ENCODE data around the gene SNAP29.
"Not testable (repeated sequence)": the region's sequence is repeated elsewhere in the genome, so short reads cannot be mapped to it uniquely, and the experiment has no call there.

Gene SNAP29

DNA sequence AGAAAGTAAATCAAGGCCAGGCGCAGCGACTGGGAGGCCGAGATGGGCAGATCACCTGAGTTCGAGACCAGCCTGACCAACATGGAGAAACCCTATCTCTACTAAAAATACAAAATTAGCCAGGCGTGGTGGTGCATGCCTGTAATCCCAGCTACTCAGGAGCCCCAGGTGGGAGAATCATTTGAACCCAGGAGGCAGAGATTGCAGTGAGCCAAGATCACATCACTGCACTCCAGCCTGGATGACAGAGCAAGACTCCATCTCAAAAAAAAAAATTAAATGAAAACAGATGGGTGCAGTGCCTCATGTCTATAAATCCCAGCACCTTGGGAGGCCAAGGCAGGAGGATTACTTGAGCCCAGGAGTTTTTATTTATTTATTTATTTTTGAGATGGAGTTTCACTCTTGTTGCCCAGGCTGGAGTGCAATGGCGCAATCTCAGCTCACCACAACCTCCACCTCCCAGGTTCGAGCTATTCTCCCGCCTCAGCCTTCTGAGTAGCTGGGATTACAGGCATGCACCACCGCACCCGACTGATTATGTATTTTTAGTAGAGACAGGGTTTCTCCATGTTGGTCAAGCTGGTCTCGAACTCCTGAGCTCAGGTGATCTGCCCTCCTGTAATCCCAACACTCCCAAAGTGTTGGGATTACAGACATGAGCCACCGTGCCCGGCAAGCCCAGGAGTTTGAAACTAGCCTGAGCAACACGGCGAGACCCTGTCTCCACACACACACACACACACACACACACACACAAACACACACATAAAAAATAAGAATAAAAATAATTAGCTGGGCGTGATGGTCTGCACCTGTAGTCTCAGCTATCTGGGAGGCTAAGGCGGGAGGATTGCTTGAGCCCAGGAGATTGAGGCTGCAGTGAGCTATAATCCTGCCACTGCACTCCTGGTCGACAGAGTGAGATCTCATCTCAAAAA lies 42.6 kb downstream of the SNAP29 start:
- DNase-seq, result not testable (repeated sequence)

DNA sequence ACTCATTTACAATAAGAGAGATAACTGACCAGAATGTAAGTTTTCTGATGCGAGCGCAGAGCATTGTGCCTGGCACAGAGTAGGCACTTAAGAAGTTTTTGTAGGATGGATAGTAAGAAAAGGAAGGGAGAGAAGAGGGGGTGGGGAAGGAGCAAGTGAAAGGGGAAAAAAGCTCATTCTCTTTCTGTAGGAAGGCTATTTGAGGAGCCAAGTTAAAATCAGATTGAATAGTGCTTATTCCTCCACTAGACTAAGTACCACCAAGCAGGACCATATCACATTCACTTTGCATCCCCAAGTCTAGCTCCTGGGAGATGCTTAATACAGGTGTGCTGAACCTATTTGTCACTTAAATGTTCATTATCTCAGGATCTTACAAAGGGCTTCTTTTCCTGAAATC lies 44.3 kb downstream of the SNAP29 start:
- no peak for DNase-seq

DNA sequence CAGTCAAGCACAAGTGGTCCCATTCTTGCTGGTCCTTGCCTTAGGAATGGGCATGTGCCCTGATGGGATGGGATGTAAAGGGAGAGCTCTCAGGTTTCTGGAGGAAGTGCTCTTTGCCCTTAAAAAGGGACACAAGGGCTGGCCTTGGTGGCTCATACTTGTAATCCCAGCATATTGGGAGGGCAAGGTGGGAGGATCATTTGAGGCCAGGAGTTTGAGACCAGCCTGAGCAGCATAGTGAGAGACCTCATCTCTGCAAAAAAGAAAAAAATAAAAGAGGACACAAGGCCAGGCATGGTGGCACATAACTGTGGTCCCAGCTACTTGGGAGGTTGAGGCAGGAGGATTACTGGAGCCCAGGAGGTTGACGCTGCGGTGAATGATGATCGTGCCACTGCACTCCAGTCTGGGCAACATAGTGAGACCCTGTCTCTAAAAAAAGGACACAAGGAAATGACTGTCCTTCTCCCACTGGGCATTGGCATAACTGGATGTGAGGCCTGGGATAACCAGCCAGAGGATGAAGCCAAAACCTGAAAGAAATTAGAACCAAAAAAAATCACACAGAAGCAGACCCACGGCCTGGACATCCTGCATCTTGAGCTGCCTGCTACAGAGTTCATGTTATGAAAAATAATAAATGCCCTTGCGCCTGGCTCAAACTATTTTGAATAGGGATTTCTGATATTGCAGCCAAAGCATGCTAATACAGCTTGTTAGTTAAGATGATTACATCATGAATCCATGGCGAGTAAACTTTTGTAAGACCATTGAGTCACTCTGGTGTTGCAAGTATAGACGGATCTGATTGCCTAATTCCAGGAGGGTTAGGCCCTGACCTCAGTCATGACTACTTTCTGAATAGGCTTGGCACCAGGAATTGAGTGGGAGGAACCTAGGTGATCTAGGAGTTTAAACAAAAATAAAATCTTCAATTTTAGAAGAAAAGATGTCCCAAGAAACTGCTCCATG lies 45.5 kb downstream of the SNAP29 start:
- DNase-seq, result peak; percentile 81 to 95 (median 88)

DNA sequence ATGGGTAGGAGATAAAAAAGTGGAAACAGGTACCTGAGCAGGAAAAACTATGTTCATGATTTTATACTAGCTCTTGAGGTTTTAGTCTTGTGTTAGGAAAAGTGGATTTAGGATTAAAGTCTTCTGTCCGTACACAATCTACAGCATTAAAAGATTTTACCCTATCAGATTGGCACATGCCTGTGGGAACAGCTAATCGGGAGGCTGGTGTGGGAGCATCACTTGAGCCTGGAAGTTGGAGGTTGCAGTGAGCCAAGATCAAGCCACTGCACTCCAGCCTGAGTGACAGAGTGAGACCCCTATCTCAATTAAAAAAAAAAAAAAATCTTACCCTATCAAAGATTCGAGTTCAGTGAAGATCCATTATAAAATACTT lies 46.2 kb downstream of the SNAP29 start:
- no peak for DNase-seq

DNA sequence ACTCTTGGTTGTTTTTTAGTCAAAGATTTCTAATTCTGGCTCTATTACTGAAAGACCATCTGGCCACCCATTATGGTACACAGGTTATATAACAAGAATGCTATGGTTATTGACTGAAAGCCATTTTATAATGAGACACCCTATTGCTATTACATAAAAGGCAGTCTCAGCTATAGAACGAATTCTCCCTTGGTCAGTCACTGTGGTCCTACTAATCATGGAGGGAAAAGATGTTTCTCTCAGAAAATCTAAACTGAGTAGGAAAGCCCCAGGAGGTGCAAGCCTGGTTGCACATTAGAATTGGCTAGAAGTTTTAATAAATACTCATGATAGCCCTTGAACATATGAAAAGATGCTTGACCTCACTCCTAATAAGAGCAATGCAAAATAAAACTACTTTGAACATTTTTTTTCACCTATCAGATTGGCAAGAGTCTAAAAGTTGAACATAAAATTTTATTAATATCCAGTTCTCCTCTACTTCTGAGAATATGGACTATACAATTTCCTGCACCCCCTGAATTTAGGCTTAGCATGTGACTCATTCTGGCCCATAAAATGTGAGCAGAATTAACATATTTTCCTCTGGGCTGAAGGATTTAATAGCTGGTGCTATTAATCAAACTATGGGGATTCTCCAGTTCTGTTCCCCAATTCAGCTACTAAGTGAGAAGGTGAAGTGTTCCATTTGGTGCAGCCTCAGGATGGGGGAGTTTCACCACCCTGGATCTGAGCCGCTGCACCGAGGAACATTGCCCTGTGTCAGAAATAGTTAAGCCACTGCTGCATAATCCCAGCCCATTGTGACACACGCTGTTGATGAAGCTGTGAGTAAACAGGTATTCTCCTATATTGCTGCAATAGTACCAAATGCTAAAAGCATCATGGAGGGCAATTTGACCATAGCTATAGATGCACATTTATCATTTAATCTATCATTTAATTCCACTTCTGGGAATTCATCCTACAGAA lies 46.9 kb downstream of the SNAP29 start:
- DNase-seq, result no peak

DNA sequence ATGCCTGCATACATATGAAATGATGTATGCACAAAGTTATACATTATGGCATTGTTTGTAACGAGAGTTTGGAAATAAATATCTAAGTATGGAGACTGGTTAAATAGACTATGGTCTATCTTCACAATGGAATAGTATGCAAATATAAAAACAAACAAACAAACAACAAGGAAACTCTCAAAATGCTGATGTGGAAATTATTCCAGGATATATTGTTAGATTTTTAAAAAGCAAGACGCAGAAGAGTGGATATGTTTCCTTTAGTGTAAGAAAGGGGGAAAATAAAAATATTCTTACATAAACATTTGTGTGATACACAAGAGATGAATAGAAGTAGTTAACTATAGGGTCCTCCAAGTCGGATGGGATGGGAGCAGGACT lies 47.6 kb downstream of the SNAP29 start:
- DNase-seq, result no peak

DNA sequence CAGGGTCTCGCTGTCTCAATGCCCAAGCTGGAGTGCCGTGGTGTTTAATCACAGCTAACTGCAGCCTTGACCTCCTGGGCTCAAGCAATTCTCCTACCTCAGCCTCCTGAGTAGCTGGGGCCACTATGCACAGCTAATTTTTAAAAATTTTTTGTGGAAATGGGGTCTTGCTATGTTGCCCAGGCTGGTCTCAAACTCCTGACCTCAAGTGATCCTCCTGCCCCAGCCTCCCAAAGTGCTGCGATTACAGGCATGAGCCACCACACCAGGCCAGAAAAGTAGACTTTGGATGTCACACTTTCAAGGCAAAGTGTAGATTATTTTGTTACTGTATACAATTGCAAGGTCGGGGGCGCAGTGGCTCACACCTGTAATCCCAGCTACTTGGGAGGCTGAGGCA lies 49.9 kb downstream of the SNAP29 start:
- DNase-seq, result not testable (repeated sequence)

DNA sequence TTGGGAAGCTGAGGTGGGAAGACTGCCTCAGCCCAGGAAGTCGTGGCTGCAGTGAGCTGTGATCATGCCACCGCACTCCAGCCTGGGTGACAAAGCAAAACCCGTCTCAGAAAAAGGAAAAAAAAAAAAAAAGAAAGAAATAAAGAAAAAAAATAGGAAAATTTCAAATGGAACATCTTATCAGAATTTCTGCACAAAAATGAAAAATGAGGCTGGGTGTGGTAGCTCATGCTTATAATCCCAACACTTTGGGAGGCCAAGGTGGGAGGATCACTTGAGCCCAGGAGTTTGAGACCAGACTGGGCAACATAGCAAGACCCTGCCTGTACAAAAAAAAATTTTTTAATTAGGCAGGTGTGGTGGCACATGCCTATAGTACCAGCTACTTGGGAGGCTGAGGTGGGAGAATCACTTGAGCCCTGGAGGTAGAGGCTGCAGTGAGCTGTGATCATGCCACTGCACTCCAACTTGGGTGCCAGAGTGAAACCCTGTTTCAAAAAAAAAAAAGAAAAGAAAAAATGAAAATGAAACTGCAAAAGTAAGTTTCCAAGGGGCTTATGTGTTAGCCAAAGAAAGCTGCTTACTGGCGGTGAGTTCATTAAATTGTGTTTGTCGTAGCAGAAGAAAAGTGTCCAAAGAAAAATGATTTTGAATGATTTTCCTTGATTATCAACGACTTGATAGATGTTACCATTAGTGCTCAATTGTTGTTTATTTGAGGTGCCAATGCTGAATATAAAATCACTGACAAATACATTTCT lies 50.9 kb downstream of the SNAP29 start:
- peak in 2 of 4 experiments; percentile 16 to 42 for DNase-seq

DNA sequence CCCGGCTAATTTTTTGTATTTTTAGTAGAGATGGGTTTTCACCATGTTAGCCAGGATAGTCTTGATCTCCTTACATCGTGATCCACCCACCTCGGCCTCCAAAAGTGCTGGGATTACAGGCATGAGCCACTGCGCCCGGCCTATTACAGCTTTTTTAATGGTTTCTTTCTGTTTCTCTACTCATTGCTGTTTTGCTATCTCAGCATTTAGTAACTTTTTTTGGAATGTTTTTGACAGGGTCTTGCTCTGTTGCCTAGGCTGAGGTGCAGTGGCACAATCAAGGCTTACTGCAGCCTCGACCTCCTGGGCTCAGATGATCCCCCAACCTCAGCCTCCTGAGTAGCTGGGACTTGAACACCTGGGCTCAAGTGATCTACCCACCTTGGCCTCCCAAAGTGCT lies 53.7 kb downstream of the SNAP29 start:
- no peak for DNase-seq

DNA sequence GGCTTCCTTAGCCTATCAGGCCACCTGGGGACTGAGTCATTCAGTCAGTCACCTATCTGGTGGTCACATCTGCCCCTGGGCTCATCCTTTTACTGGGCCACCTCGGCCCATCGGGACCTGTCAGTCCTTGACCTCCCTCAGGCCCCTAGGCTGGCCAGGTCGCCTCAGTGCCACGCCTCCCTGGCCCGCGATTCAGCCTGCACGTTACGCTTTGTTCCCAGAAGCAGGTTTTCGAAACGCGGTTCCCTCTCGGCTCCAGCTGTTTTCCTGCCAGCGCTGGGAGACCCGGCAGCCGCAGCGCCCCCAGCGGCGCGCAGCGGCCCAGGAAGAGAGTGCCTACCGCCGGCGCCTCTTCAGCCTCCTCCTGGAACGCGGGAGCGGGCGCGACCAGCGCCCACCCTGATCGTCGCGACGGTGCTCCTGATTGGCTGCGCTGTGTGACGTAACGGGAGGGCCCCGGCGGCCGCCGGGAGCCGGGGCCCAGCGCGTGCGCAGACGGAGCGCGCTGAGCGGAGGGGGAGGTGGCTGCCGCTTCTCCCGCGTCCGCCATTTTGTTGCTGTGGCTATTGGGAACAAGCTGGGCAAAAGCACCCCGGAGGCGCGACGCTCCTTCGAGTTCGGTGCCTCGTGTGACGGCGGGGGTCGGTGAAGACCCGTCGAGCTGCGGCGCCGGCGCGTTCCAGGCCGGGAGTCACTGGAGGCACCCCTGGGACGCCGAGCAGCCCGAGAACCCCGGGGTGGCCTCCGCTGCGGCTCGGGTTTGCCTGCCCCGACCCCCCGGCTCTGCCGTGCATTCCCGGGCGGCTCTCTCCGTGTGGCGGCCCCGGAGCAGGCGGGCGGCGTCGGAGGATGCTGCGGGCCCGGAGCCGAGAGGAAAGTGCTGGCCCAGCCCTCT lies 58.4 kb downstream of the SNAP29 start, which contains the start of gene CRKL:
Gene CRKL (plus strand): TSS at position 492 of the 895 bp plus-strand sequence. CDS start 528 bp downstream, outside the sequence.
- peak; percentile 99 for DNase-seq

DNA sequence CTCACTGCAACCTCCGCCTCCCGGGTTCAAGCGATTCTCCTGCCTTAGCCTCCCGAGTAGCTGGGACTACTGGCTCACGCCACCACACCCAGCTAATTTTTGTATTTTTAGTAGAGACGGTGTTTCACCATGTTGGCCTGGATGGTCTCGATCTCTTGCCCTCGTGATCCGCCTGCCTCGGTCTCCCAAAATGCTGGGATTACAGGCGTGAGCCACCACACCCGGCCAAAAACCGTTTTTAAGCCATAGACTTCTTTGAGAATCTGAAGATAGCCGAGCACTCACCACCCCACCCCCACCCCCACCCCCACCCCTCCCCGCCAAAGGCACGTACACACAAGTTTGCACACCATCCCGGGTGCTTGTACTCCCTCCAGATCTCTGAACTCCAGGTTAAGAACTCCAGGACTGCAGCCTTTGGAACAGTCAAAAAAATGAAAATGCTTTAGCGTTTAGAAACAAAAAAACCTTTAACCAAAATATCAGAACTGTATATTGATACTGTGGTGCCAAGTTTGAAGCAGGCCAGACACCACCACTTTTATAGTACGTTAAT lies 59.9 kb downstream of the SNAP29 start:
- no peak for DNase-seq

DNA sequence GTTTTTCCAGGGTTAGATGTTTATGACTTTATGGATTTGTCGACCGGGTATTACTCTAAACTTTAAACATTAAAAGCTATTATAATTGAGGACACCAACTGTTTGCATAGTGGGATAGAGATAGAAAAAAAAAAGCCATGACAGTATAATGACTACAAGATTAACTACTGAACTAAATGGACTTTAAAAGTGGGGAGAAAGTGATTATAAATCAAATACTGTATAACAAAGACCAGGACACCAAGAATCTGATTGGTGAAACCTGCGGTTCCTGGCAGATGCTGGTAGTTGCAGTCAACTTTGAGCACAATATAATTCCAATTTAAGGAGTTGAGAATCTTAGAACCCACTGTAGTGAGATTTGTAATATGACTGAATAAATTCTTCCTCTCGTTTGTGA lies 60.9 kb downstream of the SNAP29 start:
- DNase-seq, result no peak

DNA sequence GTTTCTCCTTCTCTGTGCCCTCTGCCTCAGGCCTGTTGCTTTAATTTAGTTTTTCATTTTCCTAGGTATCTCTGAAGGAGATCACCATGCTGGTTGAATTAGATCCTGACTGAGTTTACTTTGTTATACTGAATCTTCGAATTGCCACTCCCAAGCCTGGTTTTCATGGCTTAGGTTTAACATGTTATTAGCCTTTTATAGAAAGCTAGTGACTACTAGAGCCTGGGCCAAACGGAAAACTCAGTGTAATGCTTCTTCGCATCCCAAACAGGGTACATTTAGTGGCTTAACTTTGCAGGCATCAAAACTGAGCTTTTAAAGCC lies 62.0 kb downstream of the SNAP29 start:
- DNase-seq, result no peak

DNA sequence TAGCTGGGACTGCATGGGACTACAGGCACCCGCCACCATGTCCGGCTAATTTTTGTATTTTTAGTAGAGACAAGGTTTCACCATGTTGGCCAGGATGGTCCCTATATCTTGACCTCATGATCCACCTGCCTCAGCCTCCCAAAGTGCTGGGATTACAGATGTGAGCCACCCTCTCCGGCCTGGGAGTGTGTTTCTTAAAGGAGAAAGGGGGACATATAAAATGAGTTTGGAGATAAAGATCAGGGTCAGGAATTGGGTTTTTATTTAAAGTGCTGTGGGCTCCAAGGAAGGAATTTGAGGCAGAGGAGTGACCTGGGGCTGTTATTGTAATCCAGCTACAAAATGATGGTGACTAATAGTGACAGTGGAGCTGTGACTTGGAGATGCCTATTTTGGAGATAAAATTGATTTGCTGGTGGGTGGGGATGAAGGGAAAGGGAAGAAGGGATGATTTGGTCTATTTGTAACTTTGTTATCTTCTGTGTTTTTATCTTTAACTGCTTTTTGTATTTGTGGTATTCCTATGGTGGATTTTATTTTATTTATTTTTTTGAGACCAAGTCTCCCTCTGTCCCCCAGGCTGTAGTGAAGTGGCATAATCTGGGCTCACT lies 63.4 kb downstream of the SNAP29 start:
- DNase-seq, result no peak

DNA sequence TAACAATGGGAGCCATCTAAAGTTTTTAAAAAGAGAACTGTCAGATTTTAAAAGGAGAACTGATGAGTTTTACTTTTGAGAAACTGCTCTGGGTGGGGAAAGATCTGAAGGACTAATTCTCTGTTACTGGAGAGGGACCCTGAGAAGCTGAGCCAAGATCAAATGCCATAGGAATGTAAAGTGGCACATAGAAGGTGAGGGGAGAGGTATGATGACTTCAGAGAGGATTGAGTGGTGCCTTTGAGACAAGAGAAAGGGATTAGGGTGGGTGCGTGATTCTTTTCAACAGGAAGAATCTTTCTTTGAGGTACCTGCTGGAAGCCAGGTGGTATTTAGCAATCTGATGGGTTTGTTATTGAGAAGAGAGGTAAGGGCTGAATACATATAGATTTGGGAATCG lies 67.4 kb downstream of the SNAP29 start:
- DNase-seq, result peak in 1 of 4 experiments; percentile 27

DNA sequence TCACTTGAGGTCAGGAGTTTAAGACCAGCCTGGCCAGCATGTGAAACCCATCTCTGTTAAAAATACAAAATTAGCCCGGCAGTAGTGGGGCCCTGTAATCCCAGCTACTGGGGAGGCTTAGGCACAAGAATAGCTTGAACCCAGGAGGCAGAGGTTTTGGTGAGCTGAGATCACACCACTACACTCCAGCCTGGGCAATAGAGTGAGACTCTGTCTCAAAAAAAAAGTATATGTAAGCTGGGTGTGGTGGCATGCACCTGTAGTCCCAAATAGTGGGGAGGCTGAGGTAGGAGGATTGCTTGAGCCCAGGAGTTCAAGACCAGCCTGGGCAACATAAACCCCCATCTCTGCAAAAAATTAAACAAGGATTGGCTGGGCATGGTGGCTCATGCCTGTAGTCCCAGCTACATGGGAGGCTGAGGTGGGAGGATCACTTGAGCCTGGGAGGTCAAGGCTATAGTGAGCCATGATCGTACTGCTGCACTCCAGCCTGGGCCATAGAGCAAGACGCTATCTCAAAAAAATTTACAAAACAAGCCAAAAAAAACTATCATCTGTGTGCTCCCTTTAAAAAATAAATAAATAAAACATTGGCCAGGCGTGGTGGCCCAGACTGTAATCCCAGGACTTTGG lies 69.2 kb downstream of the SNAP29 start:
- no peak for DNase-seq

DNA sequence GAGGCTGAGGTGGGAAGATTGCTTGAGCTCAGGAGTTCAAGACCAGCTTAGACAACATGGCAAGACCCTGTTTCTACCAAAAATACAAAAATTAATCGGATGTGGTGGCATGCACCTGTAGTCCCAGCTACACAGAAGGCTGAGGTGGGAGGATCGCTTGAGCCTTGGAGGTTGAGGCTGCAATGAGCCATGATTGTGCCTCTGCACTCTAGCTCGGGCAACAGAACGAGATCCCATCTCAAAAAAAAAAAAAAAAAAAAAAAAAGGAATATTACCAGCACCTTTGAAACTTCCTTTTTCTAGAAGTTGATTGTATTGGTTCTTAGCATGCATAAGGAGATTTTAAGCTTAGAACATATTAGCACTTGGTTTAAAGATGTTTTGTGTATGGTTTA lies 69.8 kb downstream of the SNAP29 start:
- DNase-seq, result no peak

DNA sequence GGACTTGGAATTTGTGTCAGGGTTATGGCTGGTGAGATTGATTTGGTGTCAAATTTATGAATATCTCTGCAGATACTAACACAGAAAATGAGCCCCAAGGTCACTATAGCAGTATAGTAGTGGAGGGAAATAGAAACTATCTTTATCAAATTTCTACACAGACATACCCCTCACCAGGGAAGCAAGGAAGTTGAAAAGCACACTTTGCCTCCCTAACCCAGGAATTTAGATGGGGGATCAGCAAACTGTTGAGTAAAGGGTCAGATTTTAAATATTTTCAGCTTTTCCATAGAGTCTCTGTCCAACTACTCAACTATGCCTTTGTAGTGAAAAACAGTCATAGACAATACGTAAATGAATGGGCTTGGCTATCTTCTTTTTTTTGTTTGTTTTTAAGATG lies 71.2 kb downstream of the SNAP29 start:
- DNase-seq, result no peak

DNA sequence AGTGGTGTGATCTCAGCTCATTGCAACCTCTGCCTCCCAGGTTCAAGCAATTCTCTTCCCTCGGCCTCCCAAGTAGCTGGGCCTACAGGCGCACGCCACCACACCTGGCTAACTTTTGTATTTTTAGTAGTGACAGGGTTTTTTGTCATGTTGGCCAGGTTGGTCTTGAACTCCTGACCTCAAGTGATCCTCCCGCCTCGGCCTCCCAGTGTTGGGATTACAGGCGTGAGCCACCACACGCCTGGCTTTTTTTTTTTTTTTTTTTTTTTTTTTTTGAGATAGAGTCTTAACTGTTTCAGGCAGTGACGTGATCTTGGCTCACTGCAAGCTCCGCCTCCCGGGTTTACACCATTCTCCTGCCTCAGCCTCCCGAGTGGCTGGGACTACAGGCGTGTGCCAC lies 71.6 kb downstream of the SNAP29 start:
- not testable (repeated sequence) for DNase-seq
